ENCODE results near the gene TNRC6B. TPM values are rescaled to one million over a fixed set of nuclear protein-coding genes. Genes with fewer than 3 reads are reported as not detected.

Gene TNRC6B
- total RNA-seq, 4 donors from 2014 or later: 41.8 to 50.9 (median 47.8) TPM

DNA sequence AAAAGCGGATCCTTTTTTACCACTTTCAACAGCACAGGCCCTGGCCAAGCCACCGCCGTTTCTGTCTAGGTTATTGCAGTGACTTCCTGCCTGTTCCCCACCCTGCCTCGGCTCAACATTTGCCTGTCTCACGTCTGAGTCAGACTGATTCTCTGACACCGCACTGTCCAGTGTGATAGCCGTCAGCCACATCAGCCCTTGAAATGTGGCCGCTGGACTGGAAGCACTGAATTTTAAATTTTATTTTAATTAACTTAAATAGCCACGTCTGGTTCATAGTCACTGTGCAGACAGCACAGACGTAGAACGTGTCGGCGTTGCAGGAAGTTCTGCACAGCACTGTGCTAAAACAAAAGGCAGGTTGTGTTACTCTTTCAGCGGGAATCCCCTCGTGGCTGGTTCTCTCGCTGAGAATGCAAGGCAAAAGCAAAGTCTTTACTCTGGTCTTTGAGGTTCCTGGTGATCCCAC, 112.3 kb downstream of the TNRC6B start:
- TF ChIP-seq POLR2A (IDR thresholded peaks at IDR 0.05) (no peak), EP300 (IDR thresholded peaks at IDR 0.05) (no peak)
- TF ChIP-seq, protein P1, sequence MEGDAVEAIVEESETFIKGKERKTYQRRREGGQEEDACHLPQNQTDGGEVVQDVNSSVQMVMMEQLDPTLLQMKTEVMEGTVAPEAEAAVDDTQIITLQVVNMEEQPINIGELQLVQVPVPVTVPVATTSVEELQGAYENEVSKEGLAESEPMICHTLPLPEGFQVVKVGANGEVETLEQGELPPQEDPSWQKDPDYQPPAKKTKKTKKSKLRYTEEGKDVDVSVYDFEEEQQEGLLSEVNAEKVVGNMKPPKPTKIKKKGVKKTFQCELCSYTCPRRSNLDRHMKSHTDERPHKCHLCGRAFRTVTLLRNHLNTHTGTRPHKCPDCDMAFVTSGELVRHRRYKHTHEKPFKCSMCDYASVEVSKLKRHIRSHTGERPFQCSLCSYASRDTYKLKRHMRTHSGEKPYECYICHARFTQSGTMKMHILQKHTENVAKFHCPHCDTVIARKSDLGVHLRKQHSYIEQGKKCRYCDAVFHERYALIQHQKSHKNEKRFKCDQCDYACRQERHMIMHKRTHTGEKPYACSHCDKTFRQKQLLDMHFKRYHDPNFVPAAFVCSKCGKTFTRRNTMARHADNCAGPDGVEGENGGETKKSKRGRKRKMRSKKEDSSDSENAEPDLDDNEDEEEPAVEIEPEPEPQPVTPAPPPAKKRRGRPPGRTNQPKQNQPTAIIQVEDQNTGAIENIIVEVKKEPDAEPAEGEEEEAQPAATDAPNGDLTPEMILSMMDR (IDR thresholded peaks at IDR 0.05): no peak
- Histone ChIP-seq H3K4me3 (no peak overlapping the region), H3K27ac (peak overlapping the region in 2 of 4 donors; percentile 0 to 22), H3K36me3 (peaks cover 0 to 92% (median 12%) of the 10 kb centered on the region in 3 donors), H3K4me1 (no peaks in the 10 kb centered on the region), H3K9me3 (no peaks in the 10 kb centered on the region), H3K27me3 (no peaks in the 10 kb centered on the region)
- 61 to 66% methylated on average over 16 of the region's 16 CpGs for WGBS, 2 donors
- no peak for DNase-seq (ENCODE audit: low spot score in 2 of 2)

DNA sequence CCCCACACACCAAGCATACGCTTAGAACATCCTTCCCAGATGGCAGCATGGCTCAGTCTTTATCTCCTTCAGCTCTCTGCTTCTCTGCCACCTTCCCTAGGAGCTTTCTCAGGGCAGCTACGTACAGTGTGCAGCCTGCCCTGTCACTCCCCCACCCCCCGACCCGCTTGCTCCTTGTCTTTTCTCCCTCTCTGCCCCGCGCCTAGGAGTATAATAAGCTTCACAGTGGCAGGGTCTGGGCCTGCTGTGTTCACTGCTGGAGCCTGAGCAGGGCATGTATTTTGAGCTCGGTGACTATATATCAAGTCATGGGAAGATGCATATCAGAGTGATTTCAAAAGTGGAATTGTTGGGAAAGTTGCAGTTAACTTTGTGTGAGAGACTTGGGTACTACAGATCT, 112.8 kb downstream of the TNRC6B start:
- H3K27me3 ChIP-seq: no peaks in the 10 kb centered on the region
- no peak overlapping the region for H3K4me3 ChIP-seq
- H3K36me3 ChIP-seq: peaks cover 0 to 94% (median 12%) of the 10 kb centered on the region in 3 donors
- H3K27ac ChIP-seq: peak overlapping the region in 1 of 4 donors; percentile 22
- no peak for DNase-seq (ENCODE audit: low spot score in 2 of 2)
- 75 to 79% methylated on average over 7 of the region's 7 CpGs for WGBS, 2 donors
- TF ChIP-seq EP300 (IDR thresholded peaks at IDR 0.05) (no peak), POLR2A (IDR thresholded peaks at IDR 0.05) (no peak)
- TF ChIP-seq, protein P1 (IDR thresholded peaks at IDR 0.05): no peak
- H3K9me3 ChIP-seq: no peaks in the 10 kb centered on the region
- H3K4me1 ChIP-seq: no peaks in the 10 kb centered on the region

DNA sequence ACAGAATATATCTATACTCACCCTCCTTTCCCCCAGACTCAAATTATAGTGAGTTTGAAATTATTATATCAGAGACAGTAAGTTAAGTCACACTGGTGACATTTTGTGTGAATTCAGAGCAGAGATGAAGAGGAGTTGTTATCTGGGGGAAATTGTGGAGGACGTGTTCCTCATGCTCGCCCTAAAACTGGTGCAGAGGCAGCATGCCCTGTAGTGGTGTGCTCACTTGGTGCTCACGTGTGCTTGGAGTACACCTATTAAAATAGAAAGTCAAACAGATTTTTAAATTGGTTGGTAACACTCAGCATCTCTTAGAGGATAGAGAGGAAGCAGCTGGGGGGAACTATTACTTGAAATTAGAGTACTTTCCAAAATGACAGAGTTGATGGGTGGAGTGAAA, 117.0 kb downstream of the TNRC6B start:
- no peak overlapping the region for H3K4me3 ChIP-seq
- H3K4me1 ChIP-seq: peaks cover 0 to 6% (median 4%) of the 10 kb centered on the region in 4 donors
- peaks cover 0 to 78% (median 12%) of the 10 kb centered on the region in 3 donors for H3K36me3 ChIP-seq
- 94 to 96% methylated on average over 3 of the region's 3 CpGs for WGBS, 2 donors
- TF ChIP-seq POLR2A (IDR thresholded peaks at IDR 0.05) (no peak), EP300 (IDR thresholded peaks at IDR 0.05) (no peak)
- TF ChIP-seq, protein P1 (IDR thresholded peaks at IDR 0.05): no peak
- H3K27me3 ChIP-seq: no peaks in the 10 kb centered on the region
- no peak overlapping the region for H3K27ac ChIP-seq
- no peak for DNase-seq (ENCODE audit: low spot score in 2 of 2)
- H3K9me3 ChIP-seq: no peaks in the 10 kb centered on the region

DNA sequence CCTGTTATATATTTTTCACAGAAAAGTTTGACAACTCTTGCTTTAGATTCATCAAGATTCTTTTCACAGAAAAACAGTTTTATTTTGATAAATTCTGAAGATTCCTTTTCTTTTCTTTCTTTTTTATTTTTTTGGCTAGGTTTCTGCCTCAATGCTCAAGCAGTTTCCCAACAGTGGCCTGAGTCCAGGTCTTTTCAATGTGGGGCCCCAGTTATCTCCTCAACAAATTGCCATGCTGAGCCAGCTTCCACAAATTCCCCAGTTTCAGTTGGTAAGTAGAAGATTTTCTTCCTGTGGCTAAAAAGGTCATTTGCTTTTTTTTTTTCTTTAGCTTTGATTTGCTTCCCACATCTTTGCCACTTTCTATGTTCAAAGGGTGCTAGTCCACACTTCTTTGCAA, 122.6 kb downstream of the TNRC6B start:
- H3K27me3 ChIP-seq: no peaks in the 10 kb centered on the region
- DNase-seq (ENCODE audit: low spot score in 2 of 2): no peak
- H3K4me1 ChIP-seq: peaks cover 0 to 20% (median 6%) of the 10 kb centered on the region in 4 donors
- peaks cover 0 to 68% (median 12%) of the 10 kb centered on the region in 3 donors for H3K36me3 ChIP-seq
- peak overlapping the region in 1 of 4 donors; percentile 51 for H3K27ac ChIP-seq
- TF ChIP-seq, protein P1 (IDR thresholded peaks at IDR 0.05): no peak
- TF ChIP-seq POLR2A (IDR thresholded peaks at IDR 0.05): no peak
- no peak for TF ChIP-seq EP300 (IDR thresholded peaks at IDR 0.05)
- no peak overlapping the region for H3K4me3 ChIP-seq
- no peaks in the 10 kb centered on the region for H3K9me3 ChIP-seq

DNA sequence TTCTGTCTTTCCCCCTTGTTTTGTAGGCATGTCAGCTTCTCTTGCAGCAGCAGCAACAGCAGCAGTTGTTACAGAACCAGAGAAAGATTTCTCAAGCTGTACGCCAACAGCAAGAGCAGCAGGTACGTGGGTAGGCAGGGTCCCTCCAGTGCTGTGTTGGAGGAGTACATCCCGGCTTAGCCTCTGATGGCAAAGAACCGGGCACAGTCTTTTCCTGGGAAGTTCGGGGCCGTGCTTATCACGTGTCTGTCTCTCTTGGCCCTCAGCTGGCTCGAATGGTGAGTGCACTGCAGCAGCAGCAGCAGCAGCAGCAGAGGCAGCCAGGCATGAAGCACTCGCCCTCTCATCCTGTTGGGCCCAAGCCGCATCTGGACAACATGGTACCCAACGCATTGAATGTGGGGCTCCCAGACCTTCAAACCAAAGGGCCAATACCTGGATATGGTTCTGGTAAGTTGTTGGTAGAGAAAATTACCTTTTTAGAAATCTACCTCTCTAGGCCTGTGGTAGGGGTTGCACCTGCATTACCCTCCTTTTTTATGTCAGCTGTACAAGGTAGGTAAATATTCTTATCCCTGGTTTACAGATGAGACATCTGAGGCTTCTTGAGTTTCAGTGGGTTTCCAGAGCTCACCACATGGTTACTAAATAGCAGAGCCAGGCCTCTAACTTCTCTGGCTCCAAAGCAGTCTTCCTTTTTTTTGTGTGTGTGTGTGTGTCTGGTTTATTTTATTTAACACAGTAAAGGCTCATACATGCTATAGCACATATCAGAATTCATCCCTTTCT, 123.4 kb downstream of the TNRC6B start:
- H3K4me3 ChIP-seq: no peak overlapping the region
- no peak for DNase-seq (ENCODE audit: low spot score in 2 of 2)
- H3K9me3 ChIP-seq: no peaks in the 10 kb centered on the region
- no peak for TF ChIP-seq POLR2A (IDR thresholded peaks at IDR 0.05)
- no peak for TF ChIP-seq EP300 (IDR thresholded peaks at IDR 0.05)
- TF ChIP-seq, protein P1 (IDR thresholded peaks at IDR 0.05): no peak
- H3K27me3 ChIP-seq: no peaks in the 10 kb centered on the region
- H3K27ac ChIP-seq: no peak overlapping the region
- peaks cover 0 to 20% (median 6%) of the 10 kb centered on the region in 4 donors for H3K4me1 ChIP-seq
- H3K36me3 ChIP-seq: peaks cover 0 to 62% (median 12%) of the 10 kb centered on the region in 3 donors
- 91 to 98% methylated on average over 11 of the region's 11 CpGs for WGBS, 2 donors

Measured in tibial nerve (tissue), 4 donors.